Left cardiac atrium (tissue), 4 donors: Measurements from ENCODE around the gene TPCN1. TPM values are rescaled to one million over a fixed set of nuclear protein-coding genes. Genes with fewer than 3 reads are reported as not detected.
A peak's percentile ranks its signal among the peaks of the same experiment; 100 is the strongest.

Experiments used
- ATAC-seq, 2 donors: fragments of 200-7000 bp; cut with Tn5 transposase; one replicate each; pipeline ENCODE4 v1.9.1; 2020; ENCODE audit warnings: mild to moderate bottlenecking in 2 of 2, moderate library complexity in 2 of 2
- DNase-seq: peaks from one replicate; pipeline ENCODE4 v3.0.0-alpha.2; 2020
- intact Hi-C, 2 donors: fragments of 100-400 bp; cut with DNase I; formaldehyde crosslinking; loops; one replicate each; pipeline versions ENCODE4 v1.14.1 to v1.15.1; 2022 to 2023
- total RNA-seq, 2 donors: library from RNA; stranded (reverse); fragmentation: NEBNext Ultra II Directional; extraction: Animal tissue kit (Norgen Biotek cat#: 25700); gene quantifications; one replicate each; pipeline ENCODE4 v1.2.1, GENCODE V29; 2021
- donor health status: DM: no; HTN: yes; CAD: no.
- donor health status: DM: no; HTN: yes; CAD: no; lungs with severe emphysema.
- donor health status: DM: yes; HTN: yes; CAD: no.
- donor health status: Dilated cardiomyopathy.

Gene TPCN1
- total RNA-seq, 2 donors from 2014 or later = 66.1 to 80.6 TPM

DNA sequence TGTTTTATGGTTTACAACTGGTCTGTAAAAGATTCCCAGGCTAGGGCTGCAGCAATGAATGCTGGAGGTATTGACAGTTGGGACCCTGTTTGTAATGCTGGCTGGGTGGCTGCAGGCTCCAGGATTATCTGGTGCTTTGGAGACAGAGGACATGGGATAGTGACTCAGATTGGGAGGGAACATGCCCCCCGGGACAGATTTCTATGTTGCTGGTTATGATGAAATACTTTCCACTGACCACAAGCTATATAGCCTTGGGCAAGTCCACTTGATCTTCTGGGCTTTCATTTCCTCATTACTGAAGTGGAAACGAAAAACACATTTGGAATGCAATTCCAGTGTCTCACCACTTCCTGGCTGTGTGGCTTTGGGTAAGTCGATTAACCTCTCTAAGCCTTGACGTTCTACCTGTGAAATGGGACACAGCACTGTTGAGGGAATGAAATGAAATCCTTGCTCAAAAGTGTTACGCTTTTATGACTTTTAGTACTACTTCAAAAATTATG, 6.3 kb upstream of the TPCN1 start:
- DNase-seq (peak; percentile 72), ATAC-seq (peak; percentile 83 to 96)
- intact Hi-C loops = no loop called here

DNA sequence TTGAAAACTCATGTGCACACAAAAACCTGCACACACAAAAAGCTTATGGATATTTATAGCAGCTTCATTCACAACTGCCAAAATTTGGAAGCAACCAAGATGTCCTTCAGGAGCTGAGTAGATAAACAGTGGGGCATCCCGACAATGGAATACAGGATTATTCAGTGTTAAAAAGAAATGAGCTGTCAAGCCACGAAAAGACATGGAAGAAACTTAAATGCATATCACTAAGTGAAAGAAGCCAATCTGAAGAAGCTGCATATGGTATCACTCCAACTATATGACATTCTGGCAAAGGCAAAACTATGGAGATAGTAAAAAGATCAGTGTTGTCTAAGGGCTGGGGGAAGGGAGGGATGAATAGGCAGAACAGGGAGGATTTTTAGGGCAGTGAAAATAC, 5.2 kb upstream of the TPCN1 start:
- DNase-seq (no peak), ATAC-seq (no peak)
- intact Hi-C loops = no loop called here

DNA sequence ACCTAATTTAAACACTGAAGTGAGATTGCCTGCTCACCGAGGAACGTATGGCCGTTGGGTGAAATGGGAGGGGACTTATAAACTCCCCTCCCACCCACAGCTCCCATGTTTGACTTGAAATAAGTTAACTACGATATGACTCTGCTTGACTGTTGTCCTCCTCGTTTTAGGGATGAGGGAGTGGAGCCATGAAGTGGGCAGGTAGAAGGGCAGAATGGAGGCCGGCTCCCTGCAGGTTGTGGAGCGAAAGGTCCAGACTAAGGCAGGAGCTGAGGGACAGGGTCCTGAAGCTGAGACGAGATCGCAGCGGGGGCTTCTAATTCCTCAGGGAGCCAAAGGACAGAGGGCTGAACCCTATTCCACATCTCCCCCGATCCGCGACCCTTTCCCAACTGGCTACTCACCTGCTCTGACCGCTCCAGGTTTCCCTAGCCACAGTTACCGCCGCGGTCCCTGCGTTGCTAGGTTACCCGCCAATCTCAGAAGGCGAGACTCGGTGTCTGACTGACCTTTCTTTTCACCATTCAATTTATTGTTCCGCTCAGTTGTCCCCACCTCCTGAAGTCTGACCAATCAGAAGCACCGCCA, 577 bp upstream of the TPCN1 start:
- intact Hi-C loops = no loop called here
- no peak for DNase-seq
- no peak for ATAC-seq

DNA sequence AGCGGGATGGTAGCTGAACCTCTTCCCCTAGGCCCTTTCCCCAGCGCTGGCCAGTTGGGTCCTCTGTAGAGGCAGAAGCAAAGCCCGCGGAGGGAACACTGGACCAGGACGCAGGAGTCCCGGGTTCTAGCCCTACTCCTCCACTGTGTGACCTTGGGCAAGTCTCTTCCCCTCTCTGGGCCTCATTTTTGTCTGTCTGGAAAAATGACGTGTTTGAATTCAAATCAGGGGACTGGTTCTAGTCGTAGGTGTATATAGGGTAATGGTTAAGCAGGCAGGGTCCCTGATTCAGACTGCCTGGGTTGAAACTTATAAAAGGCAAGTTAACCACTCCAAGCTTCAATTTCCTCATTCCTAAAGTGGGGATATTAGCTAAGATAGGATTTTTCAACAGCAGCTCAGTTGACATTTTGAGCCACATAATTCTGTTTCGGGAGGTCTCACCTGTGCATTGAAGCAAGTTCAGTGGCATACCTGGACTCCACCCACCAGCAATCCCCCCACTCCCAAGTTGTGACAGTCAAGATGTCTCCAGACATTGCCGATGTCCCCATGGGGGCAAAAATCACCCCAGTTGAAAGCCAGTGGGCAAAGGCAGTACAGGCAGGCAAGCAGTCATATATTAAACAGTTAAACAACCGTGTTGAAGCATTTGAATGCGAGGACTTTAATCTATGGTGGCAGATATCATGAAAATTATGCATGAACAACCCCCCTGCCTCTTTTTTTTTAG, 899 bp downstream of the TPCN1 start:
- ATAC-seq (no peak), DNase-seq (no peak)
- intact Hi-C loops = no loop called here

DNA sequence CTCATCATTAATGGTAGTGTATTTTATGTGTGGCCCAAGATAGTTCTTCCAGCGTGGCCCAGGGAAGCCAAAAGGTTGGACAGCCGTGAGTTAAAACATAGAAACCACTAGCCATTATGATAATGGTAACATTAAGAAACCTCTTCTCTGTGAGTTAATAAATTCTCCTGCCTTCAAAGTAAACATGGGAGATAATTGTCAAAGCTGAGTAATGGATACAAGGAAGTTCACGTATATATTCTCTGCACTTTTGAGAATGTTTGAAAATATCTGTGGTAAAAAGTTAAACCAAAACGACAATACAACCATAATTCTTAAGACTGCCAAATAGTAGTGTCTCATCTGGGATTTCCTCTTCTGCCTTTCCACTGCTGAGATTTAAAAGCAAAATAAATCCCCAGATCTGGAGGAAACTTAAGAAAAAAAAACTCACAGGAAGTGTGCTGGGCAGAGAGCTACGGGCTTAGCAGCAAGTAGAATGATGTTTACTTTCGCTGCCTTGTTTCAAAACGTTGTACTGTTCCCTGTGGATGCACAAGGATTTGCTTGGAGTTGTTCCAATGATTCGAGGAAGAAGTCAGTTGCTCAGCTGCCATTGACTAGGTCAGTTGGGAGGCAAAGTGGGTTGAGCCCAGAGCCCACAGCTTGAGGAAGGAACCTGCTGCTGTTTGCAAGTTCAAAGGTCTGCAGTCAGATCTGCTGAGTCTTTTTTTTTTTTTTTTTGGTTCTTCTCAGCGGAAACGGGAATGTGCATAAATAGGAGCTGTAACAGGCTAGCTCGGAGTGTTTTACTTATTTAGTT, 1.7 kb downstream of the TPCN1 start:
- intact Hi-C loops = no loop called here
- peak; percentile 1 to 30 for ATAC-seq
- DNase-seq = peak; percentile 72

DNA sequence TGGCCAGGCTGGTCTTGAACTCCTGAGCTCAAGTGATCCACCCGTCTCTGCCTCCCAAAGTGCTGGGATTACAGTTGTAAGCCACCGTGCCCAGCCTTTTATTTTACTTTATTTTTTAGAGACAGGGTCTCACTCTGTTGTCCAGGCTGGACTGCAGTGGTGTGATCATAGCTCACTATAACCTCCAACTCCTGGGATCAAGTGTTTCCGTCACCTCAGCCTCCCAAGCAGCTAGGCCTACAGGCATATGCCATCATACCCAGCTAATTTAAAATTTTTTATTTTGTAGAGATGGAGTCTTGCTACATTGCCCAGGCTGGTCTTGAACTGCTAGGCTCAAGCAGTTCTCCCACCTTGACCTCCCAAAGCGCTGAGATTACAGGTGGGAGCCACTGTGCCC, 3.7 kb downstream of the TPCN1 start:
- ATAC-seq (no peak), DNase-seq (no peak)
- intact Hi-C loops = no loop called here

DNA sequence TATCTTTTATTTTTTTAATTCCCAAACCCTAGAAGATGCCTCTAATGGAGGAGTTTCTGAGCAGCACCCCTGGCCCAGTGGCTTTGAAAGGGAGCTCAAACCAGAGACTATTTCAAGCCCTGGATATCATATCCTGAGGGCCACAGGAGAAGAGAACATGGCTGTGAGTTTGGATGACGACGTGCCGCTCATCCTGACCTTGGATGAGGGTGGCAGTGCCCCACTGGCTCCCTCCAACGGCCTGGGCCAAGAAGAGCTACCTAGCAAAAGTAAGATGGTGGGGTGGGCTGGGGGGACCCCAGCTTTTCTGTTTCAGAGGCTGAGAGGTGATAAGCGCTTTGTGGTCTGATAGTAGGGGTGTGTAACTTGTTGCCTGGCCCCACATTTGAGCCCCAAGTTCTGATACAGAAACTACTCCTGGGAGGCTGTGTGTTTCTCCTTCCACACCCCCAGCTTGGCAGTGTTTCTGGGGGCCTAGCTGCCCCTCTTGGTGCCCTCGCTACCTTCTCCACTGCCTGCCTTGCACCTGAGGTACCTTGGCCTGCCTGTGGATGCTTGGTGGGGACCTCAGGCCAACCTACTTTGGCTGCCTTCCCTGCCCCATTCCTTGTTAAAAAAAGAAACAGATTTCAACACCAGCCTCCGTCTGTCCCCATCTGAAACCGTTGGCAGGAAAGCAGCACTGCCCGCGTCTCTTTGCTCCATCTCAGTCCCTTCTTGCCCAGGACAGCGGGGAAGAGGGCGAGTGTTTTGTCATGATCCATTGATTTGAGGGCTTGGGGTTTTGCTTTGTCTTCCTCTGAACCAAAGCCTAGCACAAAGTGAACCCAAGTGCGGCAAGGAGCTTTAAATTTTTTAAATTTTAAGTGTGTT, 5.7 kb downstream of the TPCN1 start:
- peak; percentile 11 to 70 for ATAC-seq
- peak; percentile 43 for DNase-seq
- intact Hi-C loops = no loop called here

DNA sequence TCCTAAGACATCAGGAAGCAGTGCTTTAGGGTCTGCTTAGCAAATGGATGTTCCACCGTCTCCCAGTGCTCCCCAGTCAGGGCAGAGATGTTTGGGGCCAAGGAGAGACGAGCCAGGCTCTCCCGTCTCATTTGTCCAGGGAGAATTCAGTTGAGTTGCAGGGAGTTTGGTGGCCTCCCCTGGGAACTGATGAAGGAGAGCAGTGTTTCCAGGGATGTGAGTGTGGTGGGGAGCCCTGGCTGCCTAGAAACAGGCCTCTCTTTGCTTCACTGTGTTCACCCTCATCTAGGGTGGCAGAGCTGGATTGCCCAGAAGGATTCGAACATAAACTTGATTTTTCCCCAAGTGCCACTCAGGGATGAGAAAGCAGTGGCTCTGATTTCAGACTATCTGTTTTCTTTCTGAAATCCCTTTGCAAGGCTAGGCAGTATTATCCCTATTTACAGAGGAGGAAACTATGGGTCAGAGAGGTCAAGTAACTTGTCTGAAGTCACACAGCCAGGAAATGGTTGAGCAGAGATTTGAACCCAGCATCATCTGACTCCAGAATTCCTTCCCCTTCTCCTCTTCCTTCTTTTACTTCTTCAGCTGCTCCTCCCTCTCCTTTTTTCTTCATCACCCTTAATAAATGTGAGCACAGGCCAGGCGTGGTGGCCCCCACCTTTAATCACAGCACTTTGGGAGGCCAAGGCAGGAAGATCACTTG, 6.6 kb downstream of the TPCN1 start:
- ATAC-seq (no peak), DNase-seq (no peak)
- intact Hi-C loops = no loop called here

DNA sequence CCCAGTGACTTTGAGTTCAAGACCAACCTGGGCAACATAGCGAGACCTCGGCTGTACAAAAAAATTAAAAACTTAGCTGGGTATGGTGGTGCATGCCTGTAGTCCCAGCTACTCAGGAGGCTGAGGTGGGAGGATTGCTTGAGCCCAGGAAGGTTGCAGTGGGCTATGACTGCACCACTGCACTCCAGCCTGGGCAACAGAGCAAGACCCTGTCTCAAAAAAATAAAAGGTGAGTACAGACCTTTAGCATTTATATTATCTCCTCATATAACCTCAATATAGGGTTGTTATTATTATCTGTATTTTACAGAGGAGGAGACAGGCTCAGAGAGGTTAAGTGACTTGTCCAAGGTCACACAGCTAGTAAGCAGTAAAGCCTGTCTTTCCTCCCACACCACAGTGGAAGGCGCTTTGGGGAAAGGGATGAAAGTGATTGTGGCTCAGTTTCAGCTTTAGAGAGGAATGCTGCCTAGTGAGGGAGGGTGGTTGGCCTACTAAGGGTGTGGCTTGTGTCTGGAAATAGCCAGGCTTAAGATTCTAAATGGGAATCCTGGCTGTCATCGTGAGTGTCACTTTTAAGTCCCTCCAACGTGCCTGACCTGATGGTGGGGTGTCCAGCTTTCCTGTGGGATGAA, 7.2 kb downstream of the TPCN1 start:
- no peak for DNase-seq
- peak; percentile 14 to 16 for ATAC-seq
- intact Hi-C loops = no loop called here

DNA sequence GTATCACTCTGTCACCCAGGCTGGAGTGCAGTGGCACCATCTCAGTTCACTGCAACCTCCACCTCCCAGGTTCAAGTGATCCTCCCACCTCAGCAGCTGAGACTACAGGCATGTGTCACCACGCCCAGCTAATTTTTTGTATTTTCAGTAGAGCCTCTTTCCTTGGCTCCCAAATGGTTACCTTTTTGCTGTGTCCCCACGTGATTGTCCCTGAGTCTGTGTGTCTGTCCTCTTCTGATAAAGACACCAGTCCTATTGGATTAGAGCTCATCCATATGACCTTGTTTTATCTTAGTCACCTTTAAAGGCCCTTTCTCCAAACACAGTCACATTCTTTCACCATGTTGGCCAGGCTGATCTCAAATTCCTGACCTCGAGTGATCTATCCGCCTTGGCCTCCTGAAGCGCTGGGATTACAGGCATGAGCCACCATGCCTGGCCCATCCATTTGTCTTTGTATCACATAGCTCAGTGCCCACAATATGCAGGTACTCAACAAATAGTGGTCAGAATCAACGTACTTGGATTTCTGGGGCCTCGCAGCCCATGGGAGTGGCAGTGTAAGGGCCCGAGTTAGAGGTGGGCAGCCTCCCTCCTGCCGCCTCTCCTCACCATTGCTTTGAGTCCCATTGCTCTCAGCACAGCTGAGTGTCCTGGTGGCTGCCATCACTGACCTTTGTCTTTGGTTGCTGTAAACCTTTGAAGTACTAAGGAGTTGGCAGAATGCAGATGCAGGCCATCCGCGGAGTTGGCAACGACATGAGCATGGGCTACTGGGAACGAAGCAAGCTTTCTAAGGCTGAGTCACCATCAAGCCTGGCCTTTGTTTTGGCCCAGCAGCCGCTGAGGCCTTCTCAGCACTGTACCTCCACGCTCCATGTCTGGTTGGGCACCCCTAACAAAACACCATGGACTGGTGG, 9.3 kb downstream of the TPCN1 start:
- intact Hi-C loops = no loop called here
- ATAC-seq (peak; percentile 20 to 38), DNase-seq (no peak)

DNA sequence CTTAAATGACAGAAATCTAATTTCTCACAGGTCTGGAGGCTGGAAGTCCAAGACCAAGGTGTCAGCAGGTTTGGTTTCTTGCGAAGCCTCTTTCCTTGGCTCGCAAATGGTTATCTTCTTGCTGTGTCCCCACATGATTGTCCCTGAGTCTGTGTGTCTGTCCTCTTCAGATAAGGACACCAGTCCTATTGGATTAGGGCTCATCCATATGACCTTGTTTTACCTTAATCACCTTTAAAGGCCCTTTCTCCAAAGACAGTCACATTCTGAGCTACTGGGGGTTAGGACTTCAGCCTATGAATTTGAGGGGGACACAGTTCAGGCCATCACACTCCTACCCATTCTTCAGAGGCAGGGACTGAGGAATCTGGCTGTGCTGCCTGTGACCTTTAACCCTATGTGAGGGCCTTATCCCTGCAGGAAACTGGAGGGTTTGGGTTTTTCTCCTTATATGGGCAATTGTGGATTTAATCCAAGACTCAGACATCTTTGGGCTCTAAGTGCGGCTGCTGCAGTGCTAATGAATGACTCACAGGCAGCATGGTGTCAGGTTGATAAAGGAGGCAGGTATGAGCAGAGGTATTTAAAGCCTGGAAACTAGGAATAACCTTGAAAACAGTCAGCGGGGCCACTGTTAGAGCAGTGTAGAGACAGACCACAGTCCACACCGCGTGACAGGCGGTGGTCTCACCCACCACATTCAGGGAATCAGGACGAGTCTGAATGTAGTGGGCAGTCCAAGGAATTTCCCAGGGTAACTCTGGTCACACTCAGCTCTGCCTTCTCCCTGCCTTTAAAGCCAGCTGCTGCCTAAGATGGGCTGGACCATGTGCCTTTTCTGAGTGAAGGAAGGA, 10.2 kb downstream of the TPCN1 start:
- ATAC-seq = peak in 1 of 2 donors; percentile 49
- intact Hi-C loops = no loop called here
- no peak for DNase-seq

DNA sequence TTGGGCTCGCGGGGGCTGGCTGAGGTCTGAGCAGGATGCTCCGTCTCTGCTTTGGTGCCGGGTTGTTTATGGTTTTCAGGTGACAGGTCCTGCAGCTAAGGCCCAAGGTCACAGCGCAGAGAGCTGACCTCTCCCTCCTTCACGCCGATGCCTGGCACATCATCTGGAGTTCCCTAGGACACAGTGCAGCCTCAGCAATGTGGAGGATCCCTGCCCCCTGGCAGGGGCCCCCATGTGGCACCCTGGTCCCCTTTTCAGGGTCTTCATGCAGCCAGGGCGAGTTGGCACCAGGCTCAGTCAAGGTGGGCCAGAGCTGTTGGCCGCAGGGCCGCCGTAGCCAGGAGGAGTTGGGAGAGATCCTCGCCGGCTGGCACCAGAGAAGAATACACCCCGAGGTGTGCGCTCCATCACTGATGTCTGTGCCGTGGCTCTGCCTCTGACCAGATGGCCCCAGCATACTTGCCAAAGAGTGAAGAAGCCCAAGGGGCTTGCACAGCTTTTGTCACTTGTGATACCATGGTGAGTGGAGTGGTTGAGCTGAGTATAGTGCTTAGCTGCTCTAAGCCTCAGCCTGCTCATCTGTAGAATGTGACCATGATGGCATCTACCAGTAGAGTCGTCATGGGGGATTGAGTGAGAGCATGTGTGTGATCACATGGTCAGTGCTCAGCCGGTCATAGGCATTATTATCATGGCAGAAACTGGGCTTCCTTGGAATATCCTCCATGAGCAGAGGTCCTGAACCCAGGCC, 11.0 kb downstream of the TPCN1 start:
- intact Hi-C loops = no loop called here
- ATAC-seq (no peak), DNase-seq (no peak)

DNA sequence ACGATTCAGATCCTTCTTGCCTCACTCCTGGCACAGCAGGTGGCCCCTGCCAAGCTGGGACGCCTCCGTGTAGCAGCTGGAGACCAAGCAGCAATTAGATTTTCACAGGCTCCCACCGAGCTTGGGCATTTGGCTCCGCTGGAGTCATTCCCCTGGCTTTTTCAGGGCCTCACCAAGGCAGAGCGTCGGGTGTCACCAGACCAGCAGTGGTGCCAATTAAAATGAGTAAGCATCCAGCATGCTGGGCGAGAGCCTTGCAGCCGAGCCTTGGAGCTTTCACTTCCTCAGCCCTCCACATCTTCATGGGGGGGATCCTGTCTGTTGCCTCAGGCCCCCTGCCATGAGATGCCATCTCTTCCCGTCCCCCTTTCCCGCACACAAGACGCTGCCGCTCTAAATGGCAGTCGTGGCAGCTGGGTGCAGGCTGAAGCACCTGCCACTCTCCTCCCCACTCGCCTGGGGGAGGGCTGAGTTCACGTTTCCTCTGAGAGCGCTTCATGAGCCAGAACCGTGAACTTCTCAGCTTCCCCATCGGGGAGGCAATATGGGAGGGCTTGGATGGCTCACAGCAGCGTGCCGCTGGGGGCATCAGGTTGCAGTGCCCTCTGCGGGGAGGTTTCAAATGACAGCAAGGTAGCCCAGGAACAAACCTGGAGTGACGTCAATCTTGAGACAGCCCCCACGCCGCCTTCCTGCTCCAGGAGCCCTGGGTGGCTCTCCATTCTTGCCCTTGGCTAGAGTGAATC, 11.7 kb downstream of the TPCN1 start:
- ATAC-seq (peak; percentile 36 to 52), DNase-seq (no peak)
- intact Hi-C loops = no loop called here

DNA sequence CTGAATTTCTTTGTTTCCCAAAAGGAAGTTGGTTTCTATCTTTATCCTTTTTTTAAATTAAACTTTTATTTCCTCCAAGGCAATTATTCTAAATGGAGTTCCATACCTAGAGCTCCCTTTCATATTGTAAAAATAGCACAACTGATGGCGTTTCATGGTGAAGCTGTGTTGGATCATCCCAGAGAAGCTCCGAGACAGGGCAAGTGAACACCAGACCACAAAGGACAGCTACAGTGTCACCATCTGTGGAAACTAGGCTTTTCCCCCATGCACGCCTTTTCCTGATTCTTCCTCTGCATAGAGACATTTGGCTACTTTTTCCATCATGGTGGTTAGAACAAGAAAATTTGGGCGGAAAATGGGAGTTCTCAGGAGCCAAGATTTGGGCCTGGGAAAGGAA, 12.7 kb downstream of the TPCN1 start:
- DNase-seq = peak; percentile 13
- intact Hi-C loops = no loop called here

DNA sequence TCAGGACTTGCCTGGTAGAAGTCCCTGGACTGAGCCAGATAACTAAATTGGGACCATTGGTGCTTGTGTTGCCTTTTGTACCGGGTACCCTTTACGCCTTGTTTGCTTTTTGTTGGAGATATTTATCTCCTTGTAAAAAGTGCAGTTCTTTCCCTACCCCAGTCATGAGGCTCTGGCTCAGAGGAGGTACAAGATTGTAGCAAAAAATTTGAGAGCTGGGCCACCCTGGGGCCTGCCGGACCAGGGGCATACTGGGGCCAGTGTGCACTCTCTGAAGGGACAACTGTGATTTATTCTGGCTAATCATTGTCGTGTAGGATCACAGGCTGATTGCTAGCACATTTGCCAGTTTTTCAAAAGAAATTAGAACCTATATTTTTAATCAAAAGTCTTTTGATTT, 13.2 kb downstream of the TPCN1 start:
- no peak for ATAC-seq
- intact Hi-C loops = no loop called here

More for the DNA sequence above, 12.7 kb downstream of the TPCN1 start:
- ATAC-seq = no peak

More for the DNA sequence above, 13.2 kb downstream of the TPCN1 start:
- DNase-seq = no peak
